H1 (cell line): ENCODE measurements around the gene XK. TPM values are rescaled to one million over a fixed set of nuclear protein-coding genes. Genes with fewer than 3 reads are reported as not detected.

Source experiments
- CTCF ChIA-PET: fragments of 300-600 bp; sonication (Branson Sonifier 250); formaldehyde crosslinking; loops from one replicate; lab custom pipeline; 2021; ENCODE audit not compliant: partially characterized antibody; lab: Charles Lee
- POLR2A ChIA-PET: fragments of 300-600 bp; sonication (Branson Sonifier 250); formaldehyde crosslinking; loops from one replicate; lab custom pipeline; 2021; ENCODE audit warnings: inconsistent platforms; ENCODE audit not compliant: partially characterized antibody; lab: Charles Lee
- DNase-seq, 2 experiments: peaks; one replicate each; pipeline versions ENCODE4 v3.0.0 to v3.0.0-alpha.2; 2010 to 2022; ENCODE audit warnings: low spot score in 2 of 2, low read depth in 1 of 2, mixed read lengths in 1 of 2
- FAIRE-seq: peaks from 2 replicates; lab custom pipeline; 2011; peaks lifted over from hg19 to GRCh38; lab: Jason Lieb, UNC
- H2AFZ ChIP-seq: 2 replicates; pipeline ENCODE4 v1.8.1; 2012; ENCODE audit warnings: low read length, inconsistent platforms
- H2AK5ac ChIP-seq: 2 replicates; pipeline ENCODE4 v1.6.1; 2013; ENCODE audit warnings: low read depth, low read length
- H2BK120ac ChIP-seq: replicated peaks from 2 replicates; pipeline ENCODE3; 2013; ENCODE audit warnings: low read depth, low read length, inconsistent platforms
- H2BK12ac ChIP-seq: 2 replicates; pipeline ENCODE4 v1.6.1; 2013; ENCODE audit warnings: low read depth, low read length
- H2BK15ac ChIP-seq: 2 replicates; pipeline ENCODE4 v1.6.1; 2013; ENCODE audit warnings: low read length
- H2BK20ac ChIP-seq: 2 replicates; pipeline ENCODE4 v1.6.1; 2013; ENCODE audit warnings: low read length
- H2BK5ac ChIP-seq: 2 replicates; pipeline ENCODE4 v1.6.1; 2013; ENCODE audit warnings: low read depth, low read length
- H3K14ac ChIP-seq: 2 replicates; pipeline ENCODE4 v1.6.1; 2013; ENCODE audit warnings: inconsistent platforms; ENCODE audit not compliant: insufficient read length
- H3K18ac ChIP-seq: 2 replicates; pipeline ENCODE4 v1.6.1; 2013; ENCODE audit warnings: low read length; ENCODE audit errors: extremely low read depth
- H3K23ac ChIP-seq: 2 replicates; pipeline ENCODE4 v1.6.1; 2013; ENCODE audit warnings: inconsistent platforms; ENCODE audit not compliant: insufficient read length
- H3K23me2 ChIP-seq: 2 replicates; pipeline ENCODE4 v1.6.1; 2013; ENCODE audit warnings: low read depth, low read length
- H3K27ac ChIP-seq: 2 replicates; pipeline ENCODE4 v1.6.1; 2011; ENCODE audit warnings: low read depth, low read length, inconsistent platforms
- H3K27me3 ChIP-seq, 4 experiments: replicated peaks in 1 of 4; 1 replicate in 1 of 4; 2 replicates in 3 of 4; pipeline versions ENCODE4 v1.6.1 to v1.8.1; 2011 to 2013; ENCODE audit warnings: low read length in 3 of 4, mild to moderate bottlenecking in 3 of 4, inconsistent platforms in 2 of 4, mixed read lengths in 2 of 4, moderate library complexity in 1 of 4; ENCODE audit not compliant: control insufficient read depth in 3 of 4, insufficient read depth in 3 of 4; ENCODE audit errors: extremely low read depth in 1 of 4
- H3K36me3 ChIP-seq, 4 experiments: 2 replicates each; pipeline versions ENCODE4 v1.6.1 to v1.8.1; 2011 to 2013; ENCODE audit warnings: mild to moderate bottlenecking in 4 of 4, low read length in 3 of 4, moderate library complexity in 2 of 4, control low read depth in 1 of 4, inconsistent platforms in 1 of 4; ENCODE audit not compliant: insufficient read depth in 4 of 4, control insufficient read depth in 2 of 4
- H3K4ac ChIP-seq: replicated peaks from 2 replicates; pipeline ENCODE3; 2013; ENCODE audit warnings: low read length, low read depth, mixed read lengths, inconsistent platforms; ENCODE audit not compliant: insufficient read length
- H3K4me1 ChIP-seq, 4 experiments: replicated peaks in 1 of 4; 1 replicate in 1 of 4; 2 replicates in 3 of 4; pipeline versions ENCODE4 v1.6.1 to v1.8.1; 2011 to 2013; ENCODE audit warnings: low read length in 3 of 4, inconsistent platforms in 2 of 4, mixed read lengths in 1 of 4; ENCODE audit not compliant: insufficient read depth in 4 of 4, control insufficient read depth in 3 of 4
- H3K4me2 ChIP-seq, 2 experiments: 2 replicates each; pipeline versions ENCODE4 v1.6.1 to v1.8.1; 2011 to 2013; ENCODE audit warnings: low read depth in 2 of 2, low read length in 2 of 2, control low read depth in 1 of 2, inconsistent platforms in 1 of 2, mild to moderate bottlenecking in 1 of 2; ENCODE audit not compliant: insufficient read depth in 1 of 2
- H3K4me3 ChIP-seq, 4 experiments: fragments of 200-600, 300-600 bp in 1 of 4; sonication (generic), shearing (Covaris generic), sonication (Bioruptor Twin) in 1 of 4; 2 replicates each; pipeline versions ENCODE4 v1.5.1 to v1.8.1; 2011 to 2016; ENCODE audit warnings: low read length in 4 of 4, low read depth in 3 of 4, control low read depth in 2 of 4, inconsistent platforms in 2 of 4, mild to moderate bottlenecking in 2 of 4, mixed read lengths in 1 of 4, moderate library complexity in 1 of 4; ENCODE audit not compliant: insufficient read depth in 2 of 4; ENCODE audit errors: extremely low read depth in 1 of 4
- H3K56ac ChIP-seq: replicated peaks from 2 replicates; pipeline ENCODE3; 2013; ENCODE audit warnings: low read depth, mild to moderate bottlenecking, mixed read lengths, low read length, inconsistent platforms; ENCODE audit not compliant: insufficient read length
- H3K79me1 ChIP-seq: 2 replicates; pipeline ENCODE4 v1.6.1; 2013; ENCODE audit warnings: low read depth, low read length, control low read depth
- H3K79me2 ChIP-seq, 2 experiments: 2 replicates each; pipeline versions ENCODE4 v1.6.1 to v1.8.1; 2012 to 2013; ENCODE audit warnings: low read length in 2 of 2, mild to moderate bottlenecking in 2 of 2, inconsistent platforms in 1 of 2; ENCODE audit not compliant: insufficient read depth in 2 of 2, control insufficient read depth in 1 of 2
- H3K9ac ChIP-seq, 4 experiments: replicated peaks in 1 of 4; 1 replicate in 1 of 4; 2 replicates in 3 of 4; pipeline versions ENCODE4 v1.6.1 to v1.8.1; 2011 to 2013; ENCODE audit warnings: low read depth in 3 of 4, low read length in 3 of 4, control low read depth in 2 of 4, mild to moderate bottlenecking in 2 of 4, moderate library complexity in 2 of 4, inconsistent platforms in 1 of 4; ENCODE audit errors: extremely low read depth in 1 of 4
- H3K9me3 ChIP-seq, 2 experiments: 2 replicates each; pipeline versions ENCODE4 v1.6.1 to v1.8.1; 2012 to 2013; ENCODE audit warnings: mild to moderate bottlenecking in 2 of 2, moderate library complexity in 2 of 2, control low read depth in 1 of 2, inconsistent platforms in 1 of 2, low read depth in 1 of 2, low read length in 1 of 2, mixed read lengths in 1 of 2; ENCODE audit not compliant: insufficient read depth in 2 of 2
- H4K20me1 ChIP-seq, 2 experiments: replicated peaks in 1 of 2; 2 replicates each; pipeline versions ENCODE3 to v1.8.1; 2011 to 2013; ENCODE audit warnings: inconsistent platforms in 2 of 2, low read length in 2 of 2, mild to moderate bottlenecking in 1 of 2; ENCODE audit not compliant: insufficient read depth in 2 of 2, control insufficient read depth in 1 of 2
- H4K5ac ChIP-seq: 2 replicates; pipeline ENCODE4 v1.6.1; 2013; ENCODE audit warnings: low read length, low read depth, mixed read lengths, inconsistent platforms; ENCODE audit not compliant: insufficient read length
- H4K8ac ChIP-seq: 2 replicates; pipeline ENCODE4 v1.8.0; 2013; ENCODE audit warnings: mild to moderate bottlenecking, moderate library complexity, low read length, inconsistent platforms; ENCODE audit not compliant: insufficient read depth; ENCODE audit errors: extremely low read depth
- H4K91ac ChIP-seq: replicated peaks from 2 replicates; pipeline ENCODE3; 2013; ENCODE audit warnings: low read length, mixed read lengths, inconsistent platforms; ENCODE audit not compliant: insufficient read length
- CTBP2 ChIP-seq: IDR thresholded peaks from 2 replicates; pipeline ENCODE4 v1.7.0; 2011; ENCODE audit warnings: borderline replicate concordance, mild to moderate bottlenecking, moderate library complexity, mixed read lengths, low read length; ENCODE audit not compliant: insufficient read depth, insufficient read length
- CTCF ChIP-seq, 3 experiments: IDR thresholded peaks; 1 replicate in 2 of 3; 2 replicates in 1 of 3; pipeline versions ENCODE4 v1.5.1 to v1.6.1; 2011; ENCODE audit warnings: low read length in 3 of 3, mild to moderate bottlenecking in 3 of 3, inconsistent platforms in 2 of 3, low read depth in 1 of 3, moderate library complexity in 1 of 3; ENCODE audit not compliant: insufficient read depth in 1 of 3; ENCODE audit errors: control extremely low read depth in 1 of 3
- EP300 ChIP-seq, 2 experiments: IDR thresholded peaks; 1 replicate in 1 of 2; 2 replicates in 1 of 2; pipeline ENCODE4 v1.6.1; 2011 to 2012; ENCODE audit warnings: low read depth in 2 of 2, low read length in 2 of 2, mild to moderate bottlenecking in 2 of 2, borderline replicate concordance in 1 of 2, inconsistent platforms in 1 of 2, moderate library complexity in 1 of 2
- HDAC2 ChIP-seq, 2 experiments: fragments of 300-600 bp in 1 of 2; sonication (generic) in 1 of 2; IDR thresholded peaks; 2 replicates each; pipeline ENCODE4 v1.6.1; 2011 to 2012; ENCODE audit warnings: low read depth in 2 of 2, low read length in 2 of 2, mild to moderate bottlenecking in 2 of 2, moderate library complexity in 2 of 2, borderline replicate concordance in 1 of 2, inconsistent platforms in 1 of 2
- KDM4A ChIP-seq: IDR thresholded peaks from one replicate; pipeline ENCODE4 v1.7.1; 2012; ENCODE audit warnings: low read depth, mild to moderate bottlenecking, moderate library complexity, low read length, inconsistent platforms; ENCODE audit not compliant: severe bottlenecking
- KDM5A ChIP-seq: fragments of 200-600 bp; IDR thresholded peaks from 2 replicates; pipeline ENCODE4 v1.7.1; 2012; ENCODE audit warnings: mild to moderate bottlenecking, low read length, inconsistent platforms, mixed read lengths
- PHF8 ChIP-seq: fragments of 200-600 bp; sonication (generic); conservative IDR thresholded peaks from 2 replicates; pipeline ENCODE4 v1.7.1; 2012; ENCODE audit warnings: low read depth, mild to moderate bottlenecking, inconsistent platforms, low read length, moderate library complexity
- SIX5 ChIP-seq: IDR thresholded peaks from 2 replicates; pipeline ENCODE4 v1.6.1; 2011; ENCODE audit warnings: mild to moderate bottlenecking, low read depth, low read length
- SP4 ChIP-seq: IDR thresholded peaks from 2 replicates; pipeline ENCODE4 v1.6.1; 2012; ENCODE audit warnings: low read length, inconsistent platforms
- YY1 ChIP-seq: IDR thresholded peaks from 2 replicates; pipeline ENCODE4 v1.6.1; 2011; ENCODE audit warnings: low read depth, mild to moderate bottlenecking, low read length
- ZNF274 ChIP-seq: IDR thresholded peaks from 2 replicates; pipeline ENCODE4 v1.7.0; 2012; ENCODE audit warnings: low read length, borderline replicate concordance; ENCODE audit errors: extremely low read depth
- WGBS, 2 experiments: shearing (Covaris generic) in 1 of 2; methylation state at CpG; one replicate each; pipeline versions ENCODE4 v1.1.6 to v1.1.7; 2013 to 2015; ENCODE audit warnings: low lambda C conversion rate in 2 of 2, mixed read lengths in 2 of 2, inconsistent platforms in 1 of 2, low coverage in 1 of 2, missing lambda C conversion rate in 1 of 2; ENCODE audit not compliant: insufficient replicate concordance in 2 of 2, insufficient coverage in 1 of 2, insufficient read length in 1 of 2; ENCODE audit errors: extremely low coverage in 1 of 2, missing lambda C conversion rate in 1 of 2; 5-methylcytosine and 5-hydroxymethylcytosine counted together
- polyA plus RNA-seq, 7 experiments: library from polyadenylated mRNA; depleted of rRNA in 3 of 7; stranded (reverse) in 5 of 7; unstranded in 2 of 7; fragments of >200 nt in 5 of 7; fragments of 200-250 nt in 2 of 7; gene quantifications; 1 replicate in 5 of 7; 2 replicates in 1 of 7; 4 replicates in 1 of 7; pipeline versions ENCODE4 v1.2.1 to v1.2.3, GENCODE V29; 2011 to 2013; ENCODE audit warnings: missing spikeins in 2 of 7, mixed read lengths in 2 of 7
- total RNA-seq: library from RNA; stranded (reverse); fragmentation: NEBNext Ultra II Directional; extraction: Animal tissue kit (Norgen Biotek cat#: 25700); gene quantifications from 2 replicates; pipeline ENCODE4 v1.2.1, GENCODE V29; 2021

XK gene
- total and polyA plus RNA-seq, 2 of the 8 experiments (the other 6 are each of a cell fraction or from before 2014, with no cell fraction given), result 0.76 to 0.84 TPM

DNA sequence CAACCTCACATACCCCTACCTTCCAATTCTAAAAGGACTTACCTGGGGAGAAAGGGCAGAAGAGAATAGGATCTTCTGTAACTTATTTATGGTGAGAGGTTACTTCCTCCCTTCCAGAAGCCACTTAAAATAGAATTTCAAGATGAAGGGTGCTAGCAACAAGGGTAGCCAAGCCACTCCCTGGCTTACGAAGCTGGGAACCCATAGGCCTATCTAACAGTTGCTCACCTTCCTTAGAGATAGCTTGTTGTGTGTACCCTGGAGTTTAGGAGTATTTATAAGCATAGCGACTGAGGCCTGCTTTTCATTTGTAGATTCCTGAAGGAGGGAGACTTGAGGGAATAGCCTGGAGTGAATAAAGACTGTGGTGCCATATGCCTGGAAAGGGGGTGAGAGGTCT is 28.9 kb downstream of the XK start:
- Histone ChIP-seq H3K4me3 (no peak overlapping the region), H4K91ac (no peak overlapping the region), H3K23me2 (no peaks in the 10 kb centered on the region), H3K27me3 (no peaks in the 10 kb centered on the region), H4K8ac (no peak overlapping the region), H2BK5ac (no peak overlapping the region), H2AK5ac (no peak overlapping the region), H3K56ac (no peak overlapping the region), H3K27ac (no peak overlapping the region), H3K36me3 (no peaks in the 10 kb centered on the region), H2BK15ac (no peak overlapping the region), H3K18ac (no peak overlapping the region), H3K14ac (no peak overlapping the region), H3K4me1 (no peaks in the 10 kb centered on the region), H3K9me3 (no peaks in the 10 kb centered on the region), H4K20me1 (no peaks in the 10 kb centered on the region), H2BK12ac (no peak overlapping the region), H3K4ac (no peak overlapping the region), H3K23ac (no peak overlapping the region), H2BK120ac (no peak overlapping the region), H3K79me1 (no peaks in the 10 kb centered on the region), H2AFZ (no peak overlapping the region), H2BK20ac (no peak overlapping the region), H3K9ac (no peak overlapping the region), H4K5ac (no peak overlapping the region), H3K79me2 (no peaks in the 10 kb centered on the region), H3K4me2 (no peak overlapping the region)
- WGBS, 2 experiments, result 74% methylated on average over 2 of the region's 2 CpGs; no CpG with 5 or more reads in 1 of the 2 experiments
- FAIRE-seq, result no peak
- ChIA-PET POLR2A (no interaction called here), CTCF (no interaction called here)
- DNase-seq, result no peak
- TF ChIP-seq ZNF274 (no peak), KDM4A (no peak), YY1 (no peak), KDM5A (no peak), CTCF (IDR thresholded peaks at IDR 0.05; ENCODE audit: control extremely low read depth in 1 of 3, insufficient read depth in 1 of 3, low read depth in 1 of 3, low read length in 3 of 3) (no peak), SP4 (no peak), HDAC2 (IDR thresholded peaks at IDR 0.05; ENCODE audit: borderline replicate concordance in 1 of 2, low read depth in 2 of 2, low read length in 2 of 2) (no peak), SIX5 (no peak), PHF8 (no peak), EP300 (IDR thresholded peaks at IDR 0.05; ENCODE audit: borderline replicate concordance in 1 of 2, low read depth in 2 of 2, low read length in 2 of 2) (no peak), CTBP2 (no peak)
